ENCODE data around the gene ACTG2. TPM values are rescaled to one million over a fixed set of nuclear protein-coding genes. Genes with fewer than 3 reads are reported as not detected.

Gene ACTG2
- total and polyA plus RNA-seq, 2 donors (not counting 1 experiment from before 2014, with no cell fraction given): 4.1 to 600 TPM

DNA sequence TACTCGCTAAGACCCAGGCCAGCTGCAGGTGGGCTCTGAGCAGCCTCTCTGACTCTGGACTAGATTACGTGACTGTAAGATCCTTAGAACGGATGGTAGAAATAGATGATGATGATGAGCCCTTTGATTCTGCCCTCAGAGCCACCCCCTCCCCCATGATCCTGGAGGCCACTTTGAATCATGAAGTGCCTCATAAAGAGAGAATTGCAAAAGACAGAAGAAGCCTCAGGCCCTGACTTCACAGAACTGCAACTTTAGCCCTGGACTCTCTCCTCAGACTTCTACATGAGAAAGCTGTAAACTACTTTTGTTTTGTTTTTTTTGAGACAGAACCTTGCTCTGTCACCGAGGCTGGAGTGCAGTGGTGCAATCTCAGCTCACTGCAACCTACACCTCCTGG is 76.5 kb downstream of the ACTG2 start:
- no peaks in the 10 kb centered on the region for H4K20me1 ChIP-seq (ENCODE audit: control insufficient read depth, extremely low read depth, insufficient read depth, low read length)
- H3K4me1 ChIP-seq (ENCODE audit: control insufficient read depth, extremely low read depth, insufficient read depth, low read length): peaks cover 4% of the 10 kb centered on the region
- TF ChIP-seq, protein P1, sequence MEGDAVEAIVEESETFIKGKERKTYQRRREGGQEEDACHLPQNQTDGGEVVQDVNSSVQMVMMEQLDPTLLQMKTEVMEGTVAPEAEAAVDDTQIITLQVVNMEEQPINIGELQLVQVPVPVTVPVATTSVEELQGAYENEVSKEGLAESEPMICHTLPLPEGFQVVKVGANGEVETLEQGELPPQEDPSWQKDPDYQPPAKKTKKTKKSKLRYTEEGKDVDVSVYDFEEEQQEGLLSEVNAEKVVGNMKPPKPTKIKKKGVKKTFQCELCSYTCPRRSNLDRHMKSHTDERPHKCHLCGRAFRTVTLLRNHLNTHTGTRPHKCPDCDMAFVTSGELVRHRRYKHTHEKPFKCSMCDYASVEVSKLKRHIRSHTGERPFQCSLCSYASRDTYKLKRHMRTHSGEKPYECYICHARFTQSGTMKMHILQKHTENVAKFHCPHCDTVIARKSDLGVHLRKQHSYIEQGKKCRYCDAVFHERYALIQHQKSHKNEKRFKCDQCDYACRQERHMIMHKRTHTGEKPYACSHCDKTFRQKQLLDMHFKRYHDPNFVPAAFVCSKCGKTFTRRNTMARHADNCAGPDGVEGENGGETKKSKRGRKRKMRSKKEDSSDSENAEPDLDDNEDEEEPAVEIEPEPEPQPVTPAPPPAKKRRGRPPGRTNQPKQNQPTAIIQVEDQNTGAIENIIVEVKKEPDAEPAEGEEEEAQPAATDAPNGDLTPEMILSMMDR (conservative IDR thresholded peaks at IDR 0.05 in 1 of 2, IDR thresholded peaks at IDR 0.05 in 1 of 2; ENCODE audit: low read depth in 1 of 2, low read length in 2 of 2): no peak
- TF ChIP-seq EZH2 (IDR thresholded peaks at IDR 0.05; ENCODE audit: low read length, missing control alignments): no peak
- H3K27me3 ChIP-seq (ENCODE audit: control insufficient read depth, insufficient read depth, low read length): no peaks in the 10 kb centered on the region
- no peak overlapping the region for H3K4me3 ChIP-seq (replicated peaks in 1 of 4; ENCODE audit: control extremely low read depth in 1 of 4, insufficient read depth in 1 of 4, low read depth in 3 of 4, low read length in 4 of 4)
- DNase-seq (ENCODE audit: low read depth in 2 of 2): no peak
- no peaks in the 10 kb centered on the region for H3K79me2 ChIP-seq (ENCODE audit: control insufficient read depth, insufficient read depth, low read length)
- no peaks in the 10 kb centered on the region for H3K9me3 ChIP-seq (ENCODE audit: control insufficient read depth, insufficient read depth, low read depth, low read length)
- no peak overlapping the region for H3K27ac ChIP-seq (ENCODE audit: insufficient read depth, low read length)
- no peak overlapping the region for H2AFZ ChIP-seq (ENCODE audit: low read length)
- no peak overlapping the region for H3K4me2 ChIP-seq (ENCODE audit: extremely low read depth, insufficient read depth, low read length)
- H3K9ac ChIP-seq (ENCODE audit: insufficient read depth, low read length): no peak overlapping the region
- H3K36me3 ChIP-seq (ENCODE audit: control insufficient read depth, insufficient read depth, low read length): no peaks in the 10 kb centered on the region

Other genes starting within 250 kb of the ACTG2 start
- 16.5 and 19.5 TPM in 2 replicates for gene TPRKB, start 155.7 kb upstream of the ACTG2 start, total RNA-seq
- 26.8 and 36.5 TPM in 2 replicates for gene TPRKB, start 155.7 kb upstream of the ACTG2 start, polyA plus RNA-seq
- gene DUSP11, start 112.9 kb upstream of the ACTG2 start, total RNA-seq: 24.9 and 31.7 TPM in 2 replicates
- gene DUSP11, start 112.9 kb upstream of the ACTG2 start, polyA plus RNA-seq: 36.1 and 38.0 TPM in 2 replicates
- gene C2orf78, start 108.8 kb upstream of the ACTG2 start, total RNA-seq: not detected in 2 replicates
- not detected in 2 replicates for gene C2orf78, start 108.8 kb upstream of the ACTG2 start, polyA plus RNA-seq
- gene STAMBP, start 64.0 kb upstream of the ACTG2 start, total RNA-seq: 23.3 and 23.6 TPM in 2 replicates
- gene STAMBP, start 64.0 kb upstream of the ACTG2 start, polyA plus RNA-seq: 38.2 and 44.2 TPM in 2 replicates
- gene DGUOK, start 33.9 kb downstream of the ACTG2 start, total RNA-seq: 51.6 and 54.3 TPM in 2 replicates
- gene DGUOK, start 33.9 kb downstream of the ACTG2 start, polyA plus RNA-seq: 83.2 and 93.7 TPM in 2 replicates
- gene TET3, start 91.9 kb downstream of the ACTG2 start, total RNA-seq: 2.6 and 3.1 TPM in 2 replicates
- 1.6 and 2.1 TPM in 2 replicates for gene TET3, start 91.9 kb downstream of the ACTG2 start, polyA plus RNA-seq